NCI-H1417 treated with DMSO at 0.1 percent for 48 hours (cell line): Measurements from ENCODE around the gene KLHL17.

Experiments used
- DNase-seq: peaks from one replicate; lab custom pipeline; 2025; lab: John Stamatoyannopoulos, UW

The KLHL17 gene

DNA sequence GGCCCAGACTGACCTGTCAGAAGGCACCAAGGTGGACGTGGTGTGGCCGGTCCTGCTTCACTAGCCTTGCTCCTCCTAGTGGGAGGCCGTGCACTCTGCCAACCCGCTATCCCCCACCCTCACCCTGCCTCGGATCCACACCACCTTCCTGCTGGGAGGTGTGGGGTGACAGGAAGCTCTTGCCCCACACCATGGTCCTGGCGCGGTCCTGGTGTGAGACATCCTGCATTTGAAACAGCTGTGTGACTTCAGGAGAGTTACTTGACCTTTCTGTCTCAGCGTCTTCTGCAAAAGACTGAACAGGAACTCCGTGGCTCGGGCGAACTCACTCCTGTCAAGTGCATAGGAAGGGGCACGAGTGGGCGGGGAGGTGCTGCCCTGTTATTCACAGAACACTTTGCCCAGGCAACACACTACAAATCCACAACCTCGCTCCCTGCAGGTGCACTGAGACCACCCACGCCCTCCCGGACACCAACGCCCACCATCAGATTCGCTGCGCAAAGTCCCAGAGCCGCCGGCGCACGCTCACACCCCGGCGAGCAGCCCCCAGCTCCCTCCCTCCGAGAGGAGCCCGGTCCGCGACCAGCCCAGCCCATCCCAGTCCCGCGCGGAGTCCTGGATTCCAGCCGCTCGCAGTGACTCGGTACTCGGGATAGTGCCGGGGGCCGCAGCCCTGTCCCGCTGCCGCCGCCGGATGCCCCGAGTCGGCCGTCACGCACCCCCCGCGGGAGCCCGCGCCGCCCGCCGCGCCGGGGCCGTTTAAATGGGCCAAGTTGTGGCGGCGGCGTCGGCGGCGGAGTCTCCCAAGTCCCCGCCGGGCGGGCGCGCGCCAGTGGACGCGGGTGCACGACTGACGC lies 37.0 kb upstream of the KLHL17 start, which contains the start of gene SAMD11:
Gene SAMD11, plus strand, starts transcription at position 793 of the 860 bp plus-strand sequence. CDS start 509 bp downstream, outside the sequence.
- no peak for DNase-seq

DNA sequence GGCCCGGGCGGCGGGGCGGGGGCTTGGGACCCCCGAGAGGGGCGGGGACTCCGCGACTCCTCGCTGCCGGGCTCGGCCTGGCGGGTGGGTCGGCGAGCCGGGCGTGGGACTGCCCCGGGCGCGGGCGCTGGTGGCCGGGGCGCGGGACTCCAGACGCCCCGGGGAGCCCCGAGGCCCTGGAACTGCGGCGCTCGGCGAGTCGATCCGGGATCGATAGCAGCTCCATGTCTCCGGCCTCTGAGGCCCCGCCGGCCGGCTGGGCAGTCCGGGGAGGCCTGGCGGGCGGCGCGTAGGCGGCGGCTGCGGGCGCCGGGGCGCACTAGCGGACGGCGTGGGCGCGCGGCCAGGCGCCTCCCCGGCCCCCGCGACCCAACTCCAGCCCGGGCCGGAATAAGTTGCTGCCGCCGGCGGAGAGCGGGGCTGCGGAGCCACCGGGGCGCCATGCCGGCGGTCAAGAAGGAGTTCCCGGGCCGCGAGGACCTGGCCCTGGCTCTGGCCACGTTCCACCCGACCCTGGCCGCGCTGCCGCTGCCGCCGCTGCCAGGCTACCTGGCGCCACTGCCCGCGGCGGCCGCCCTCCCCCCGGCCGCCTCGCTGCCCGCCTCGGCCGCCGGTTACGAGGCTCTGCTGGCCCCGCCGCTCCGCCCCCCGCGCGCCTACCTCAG lies 36.3 kb upstream of the KLHL17 start:
- DNase-seq: no peak

DNA sequence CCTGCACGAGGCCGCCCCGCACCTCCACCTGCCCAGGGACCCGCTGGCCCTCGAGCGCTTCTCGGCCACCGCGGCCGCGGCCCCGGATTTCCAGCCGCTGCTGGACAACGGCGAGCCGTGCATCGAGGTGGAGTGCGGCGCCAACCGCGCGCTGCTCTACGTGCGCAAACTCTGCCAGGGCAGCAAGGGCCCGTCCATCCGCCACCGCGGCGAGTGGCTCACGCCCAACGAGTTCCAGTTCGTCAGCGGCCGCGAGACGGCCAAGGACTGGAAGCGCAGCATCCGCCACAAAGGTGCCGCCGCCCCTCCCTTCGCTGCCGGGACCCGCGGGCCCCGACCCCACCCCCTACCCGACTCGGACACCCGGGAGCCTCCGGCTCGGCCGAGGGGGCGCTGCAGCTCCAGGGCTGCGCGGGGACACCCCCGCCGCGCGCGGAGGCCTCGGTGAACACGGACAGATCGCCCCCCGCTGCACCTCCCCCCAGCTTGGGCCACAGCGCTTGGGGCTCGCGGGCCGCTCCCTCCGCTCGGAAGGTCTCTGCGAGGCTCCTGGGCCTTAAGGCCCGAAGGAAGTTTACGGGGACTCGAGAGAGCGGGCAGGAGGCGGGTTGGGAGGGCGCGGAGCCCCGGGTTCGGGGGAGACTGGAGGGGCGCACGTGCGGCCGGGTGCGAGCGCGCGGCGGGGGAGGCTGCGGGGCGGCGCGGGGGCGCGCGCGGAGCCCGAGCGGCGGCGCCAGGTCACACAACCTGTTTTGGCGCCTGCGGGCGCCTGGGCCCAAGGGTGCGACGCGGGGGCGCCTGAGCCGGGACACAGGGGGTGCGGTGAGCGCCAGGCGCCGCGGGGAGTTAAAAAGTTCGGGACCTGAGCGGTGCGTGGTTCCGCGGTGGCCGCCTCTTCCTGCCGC lies 35.5 kb upstream of the KLHL17 start:
- DNase-seq: no peak

DNA sequence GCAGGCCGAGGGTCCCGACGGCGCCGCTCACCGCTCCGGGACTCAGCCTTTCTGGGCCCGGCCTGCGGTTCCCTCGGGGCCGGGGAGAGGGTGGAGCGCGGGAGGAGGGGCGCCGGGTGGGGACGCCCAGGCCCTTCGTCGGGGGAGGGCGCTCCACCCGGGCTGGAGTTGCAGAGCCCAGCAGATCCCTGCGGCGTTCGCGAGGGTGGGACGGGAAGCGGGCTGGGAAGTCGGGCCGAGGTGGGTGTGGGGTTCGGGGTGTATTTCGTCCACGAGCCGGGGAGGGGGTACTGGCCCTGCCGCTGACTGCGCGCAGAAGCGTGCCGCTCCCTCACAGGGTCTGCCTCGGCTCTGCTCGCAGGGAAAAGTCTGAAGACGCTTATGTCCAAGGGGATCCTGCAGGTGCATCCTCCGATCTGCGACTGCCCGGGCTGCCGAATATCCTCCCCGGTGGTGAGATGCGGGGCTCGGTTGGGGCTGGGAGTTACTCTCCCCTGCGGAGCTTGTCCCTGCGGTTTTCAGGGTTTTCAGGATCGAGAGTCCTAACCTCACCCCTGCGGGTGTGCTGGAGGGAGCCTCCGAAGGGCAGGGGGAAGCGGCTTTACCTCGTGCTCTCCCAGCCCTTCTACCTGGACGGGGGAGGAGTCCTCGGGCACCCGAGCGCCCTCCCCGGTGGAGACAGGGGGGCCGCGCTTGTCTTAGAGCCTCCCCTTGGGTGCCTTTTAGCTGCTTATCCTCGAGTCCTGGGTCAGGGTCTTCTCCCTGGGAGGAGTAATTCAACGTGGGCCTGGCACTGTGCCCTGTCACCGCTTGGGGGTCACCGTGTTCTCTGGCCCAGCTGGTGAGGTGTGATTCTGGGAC lies 34.6 kb upstream of the KLHL17 start:
- no peak for DNase-seq

DNA sequence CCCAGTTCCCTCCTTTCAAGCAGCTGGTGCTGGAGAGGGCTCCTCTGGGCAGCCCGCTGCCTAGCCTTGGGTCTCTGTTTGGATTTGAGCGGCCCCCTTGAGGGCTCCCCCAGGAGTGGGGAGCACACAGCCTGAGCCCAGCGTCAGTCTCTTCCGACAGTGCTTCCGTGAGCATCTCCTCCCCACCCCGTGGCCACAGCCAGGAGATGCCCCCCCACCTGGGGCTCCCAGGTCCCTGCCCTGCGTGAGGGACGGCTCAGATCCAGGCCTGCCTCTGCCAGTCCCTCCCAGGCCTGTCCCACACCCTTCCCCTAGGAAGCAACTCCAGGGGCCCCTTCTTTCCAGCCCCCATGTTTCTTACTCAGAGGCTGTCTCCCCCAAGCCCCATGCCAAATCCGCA lies 33.1 kb upstream of the KLHL17 start:
- DNase-seq: no peak

DNA sequence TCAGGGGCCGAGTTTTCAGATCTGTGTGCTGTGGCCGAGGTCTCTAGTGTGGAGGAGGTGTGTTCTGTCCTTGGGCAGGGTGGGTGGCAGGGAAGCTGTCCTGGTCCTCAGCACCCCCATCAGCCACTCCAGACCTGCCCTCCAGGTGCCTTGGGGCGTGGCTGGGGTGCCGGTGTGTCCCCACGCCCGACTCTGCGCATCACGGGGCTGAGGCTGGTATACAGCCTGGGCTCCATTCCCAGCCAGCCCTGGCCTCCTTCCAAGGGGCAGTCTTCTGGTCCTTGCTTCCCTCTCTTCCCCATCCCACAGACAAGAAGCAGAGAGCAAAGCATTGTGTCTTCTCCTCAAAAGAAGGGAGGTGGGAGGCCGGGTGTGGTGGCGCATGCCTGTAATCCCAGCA lies 32.6 kb upstream of the KLHL17 start:
- no peak for DNase-seq

DNA sequence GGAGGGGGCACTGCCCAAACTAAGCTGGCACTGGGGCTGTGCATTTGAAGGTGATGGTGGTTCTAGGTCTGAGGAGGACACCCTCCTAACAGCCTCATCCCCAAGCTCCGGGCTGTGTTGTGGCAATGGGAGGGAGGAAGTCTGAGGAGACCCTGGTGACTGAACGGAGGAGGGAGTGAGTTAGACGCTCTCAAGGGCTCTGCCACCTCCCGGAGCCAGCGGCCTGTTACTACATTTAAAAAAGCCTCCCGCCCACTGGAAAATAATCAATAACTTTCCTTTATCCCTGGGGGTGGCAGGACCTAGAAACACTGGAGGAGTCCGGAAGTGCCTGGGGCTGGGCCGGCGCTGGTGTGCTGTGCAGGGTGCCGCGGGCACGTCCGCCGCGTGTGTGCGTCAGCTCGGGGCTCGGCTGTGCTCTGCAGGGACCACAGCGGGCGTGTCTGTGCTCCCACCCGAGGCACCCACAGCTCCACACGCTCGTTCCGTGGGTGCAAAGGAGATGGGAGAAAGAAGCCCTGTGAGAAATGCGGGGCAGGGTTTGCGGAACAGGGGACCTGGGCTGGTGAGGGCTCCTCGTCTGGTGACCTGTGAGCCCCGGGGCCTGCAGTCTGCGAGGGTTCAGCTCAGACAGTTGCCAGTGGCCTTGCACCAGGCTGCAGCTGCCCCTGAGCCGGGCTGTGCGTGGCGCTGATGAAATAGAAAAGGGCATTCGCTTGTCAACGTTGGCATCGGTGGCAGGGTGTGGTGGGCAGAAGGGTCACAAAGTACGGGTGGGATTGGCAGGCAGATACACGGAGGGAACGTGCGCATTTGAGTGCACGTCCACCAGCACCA lies 31.3 kb upstream of the KLHL17 start:
- no peak for DNase-seq

DNA sequence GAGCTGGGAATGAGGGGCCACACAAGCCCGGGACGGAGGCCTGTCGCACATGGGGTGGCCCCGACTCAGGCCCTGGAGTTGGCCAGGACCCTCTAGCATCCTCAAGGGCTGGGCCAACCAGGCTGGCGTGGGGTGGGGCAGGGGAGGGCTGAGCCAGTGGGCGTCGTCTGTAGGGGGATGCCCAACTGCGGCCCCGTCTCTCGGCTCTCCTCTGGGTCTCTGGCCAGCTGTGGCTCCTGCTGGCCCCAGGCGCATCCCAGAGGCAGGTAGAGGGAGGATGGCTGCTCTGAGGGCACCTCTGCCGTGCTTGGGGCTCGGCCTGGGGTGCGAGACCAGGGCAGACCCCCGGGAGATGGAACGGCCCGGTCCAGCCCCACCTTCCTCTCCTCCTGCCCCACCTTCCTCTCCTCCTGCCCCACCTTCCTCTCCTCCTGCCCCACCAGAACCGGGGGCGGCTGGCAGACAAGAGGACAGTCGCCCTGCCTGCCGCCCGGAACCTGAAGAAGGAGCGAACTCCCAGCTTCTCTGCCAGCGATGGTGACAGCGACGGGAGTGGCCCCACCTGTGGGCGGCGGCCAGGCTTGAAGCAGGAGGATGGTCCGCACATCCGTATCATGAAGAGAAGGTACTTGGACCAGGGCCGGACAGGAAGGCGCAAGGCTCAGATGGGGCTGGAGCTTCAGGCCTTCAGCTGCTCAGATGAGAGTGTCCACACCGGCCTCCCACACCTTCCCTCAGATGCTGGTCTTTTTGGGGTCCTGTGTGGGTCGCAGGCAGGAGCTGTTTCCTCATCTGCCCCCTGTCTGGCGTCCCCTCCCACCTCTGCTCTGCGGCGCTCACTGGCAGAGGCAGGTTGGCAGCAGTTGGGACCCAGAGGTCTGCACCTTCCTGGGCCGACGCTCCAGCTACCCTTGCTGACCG lies 30.4 kb upstream of the KLHL17 start:
- no peak for DNase-seq

DNA sequence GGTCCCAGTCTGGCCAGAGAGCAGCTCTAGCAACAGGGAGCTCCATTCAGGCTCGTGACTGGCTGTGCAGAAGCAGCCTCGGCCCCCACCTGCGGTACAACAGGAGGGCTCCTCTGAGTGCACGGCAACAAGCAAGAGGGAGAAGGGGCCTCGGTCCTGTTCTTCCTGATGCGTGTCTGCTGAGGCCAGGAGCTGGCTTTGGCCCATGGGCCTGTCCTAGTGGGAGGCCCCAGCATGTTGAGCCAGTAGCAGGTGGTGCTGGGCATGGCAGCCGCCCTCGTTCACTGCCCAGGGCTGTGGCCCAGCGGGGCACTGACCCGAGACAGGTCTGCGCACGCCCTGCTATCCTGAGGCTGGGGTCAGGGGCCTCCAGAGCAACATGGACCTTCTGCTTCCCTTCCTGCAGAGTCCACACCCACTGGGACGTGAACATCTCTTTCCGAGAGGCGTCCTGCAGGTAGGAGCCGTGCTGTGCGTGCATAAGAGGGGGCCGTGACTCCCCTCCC lies 29.7 kb upstream of the KLHL17 start:
- no peak for DNase-seq

DNA sequence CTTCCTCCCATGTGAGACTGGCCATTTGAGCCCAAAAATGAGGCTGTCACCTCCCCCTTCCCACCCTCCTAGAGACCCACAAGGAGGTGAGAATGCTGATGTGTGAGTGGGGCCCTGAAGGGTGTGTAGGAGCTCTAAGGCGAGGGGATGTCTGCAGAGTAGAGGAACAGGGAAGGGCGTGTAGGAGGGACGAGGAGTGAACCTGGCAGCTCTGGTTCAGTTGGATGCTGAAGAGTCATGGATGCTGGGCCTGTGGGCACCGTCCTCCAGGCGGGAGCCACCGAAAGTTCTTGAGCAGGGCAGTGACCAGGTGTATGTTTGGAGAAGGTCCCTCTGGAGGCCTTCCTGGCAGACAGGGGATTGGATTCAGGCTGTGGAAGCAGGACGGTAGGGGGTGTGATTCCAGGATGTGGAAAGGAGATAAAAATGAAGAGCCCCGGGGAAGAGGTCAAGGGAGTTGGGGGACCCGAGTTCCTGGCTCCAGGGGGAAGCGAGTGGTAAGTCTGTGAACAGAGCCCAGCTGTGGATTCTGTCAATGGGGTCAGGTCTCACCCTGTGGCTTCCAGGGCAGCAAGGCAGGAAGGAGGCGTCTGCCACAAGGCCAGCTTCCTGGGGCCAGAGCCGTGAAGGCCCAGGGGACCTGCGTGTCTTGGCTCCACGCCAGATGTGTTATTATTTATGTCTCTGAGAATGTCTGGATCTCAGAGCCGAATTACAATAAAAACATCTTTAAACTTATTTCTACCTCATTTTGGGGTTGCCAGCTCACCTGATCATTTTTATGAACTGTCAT lies 28.8 kb upstream of the KLHL17 start:
- DNase-seq: no peak

DNA sequence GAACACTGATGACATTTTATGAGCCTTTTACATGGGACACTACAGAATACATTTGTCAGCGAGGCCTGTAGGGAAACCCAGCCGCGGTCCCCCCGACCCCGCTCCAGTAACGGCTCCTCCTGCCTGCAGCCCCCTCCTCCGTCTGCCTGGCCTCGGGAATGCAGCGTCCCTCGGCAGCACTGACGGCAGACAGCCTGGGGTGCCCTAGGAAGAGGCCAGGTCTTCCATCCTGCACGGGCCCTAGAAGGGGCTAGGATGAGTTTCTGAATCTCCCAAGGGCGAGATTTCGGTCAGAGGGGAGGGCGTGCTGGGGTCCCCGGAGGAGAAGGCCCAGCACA lies 28.2 kb upstream of the KLHL17 start:
- DNase-seq: no peak

DNA sequence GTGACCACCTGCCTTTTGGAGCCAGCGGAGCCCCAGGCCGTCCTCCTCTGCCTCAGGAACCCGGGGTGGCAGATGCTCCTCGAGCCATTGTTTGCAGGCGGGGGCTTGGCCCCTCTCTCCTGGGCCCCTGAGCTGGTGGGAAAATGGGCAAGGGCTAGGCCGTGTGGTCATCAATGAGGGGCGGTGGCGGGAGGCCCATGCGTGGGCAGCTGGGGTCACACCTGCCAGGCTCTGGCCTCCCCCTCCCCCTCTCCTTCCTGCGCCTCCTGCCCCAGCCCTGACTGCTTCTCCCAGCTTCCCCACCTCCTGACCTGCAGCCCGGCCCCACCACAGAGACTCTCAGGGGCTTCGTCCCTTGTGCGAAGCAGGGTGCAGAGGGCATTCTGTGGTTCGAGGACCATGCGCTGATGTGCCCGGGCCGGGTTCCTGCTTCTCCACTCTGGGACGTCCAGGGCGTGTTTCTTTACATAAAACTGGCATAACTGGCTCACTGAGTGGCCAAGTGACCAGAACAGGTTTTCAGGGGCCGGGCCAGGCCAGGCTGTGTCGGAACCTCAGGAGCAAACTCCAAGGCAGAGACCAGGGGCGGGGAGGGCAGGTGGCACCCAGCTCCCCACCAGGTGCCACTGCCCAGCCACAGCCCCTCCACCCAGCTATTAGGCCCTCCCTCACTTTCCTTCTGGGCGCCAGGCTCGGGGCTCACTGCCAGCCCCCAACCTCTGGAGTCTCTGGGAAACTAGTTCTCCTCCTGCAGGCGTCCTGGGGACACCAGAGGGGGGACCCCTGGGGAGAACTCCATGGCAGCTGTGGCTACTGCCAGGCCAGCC lies 27.4 kb upstream of the KLHL17 start:
- no peak for DNase-seq

DNA sequence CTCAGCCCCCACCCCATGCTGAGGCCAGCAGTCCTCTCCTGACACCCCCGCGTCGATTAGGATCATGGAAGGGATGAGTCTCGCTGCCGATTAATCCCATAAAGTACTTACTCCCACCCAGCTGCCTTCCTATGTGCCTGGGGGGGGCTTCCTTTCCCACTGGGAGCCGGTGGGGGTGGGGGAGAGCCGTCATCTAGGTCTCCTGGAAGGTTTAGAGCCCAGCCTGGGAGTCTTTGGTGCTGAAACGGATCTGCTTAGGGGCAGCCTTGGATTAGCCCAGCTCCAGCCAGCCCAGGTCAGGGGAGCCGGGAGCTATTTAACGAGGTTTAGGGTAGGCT lies 26.8 kb upstream of the KLHL17 start:
- DNase-seq: no peak

DNA sequence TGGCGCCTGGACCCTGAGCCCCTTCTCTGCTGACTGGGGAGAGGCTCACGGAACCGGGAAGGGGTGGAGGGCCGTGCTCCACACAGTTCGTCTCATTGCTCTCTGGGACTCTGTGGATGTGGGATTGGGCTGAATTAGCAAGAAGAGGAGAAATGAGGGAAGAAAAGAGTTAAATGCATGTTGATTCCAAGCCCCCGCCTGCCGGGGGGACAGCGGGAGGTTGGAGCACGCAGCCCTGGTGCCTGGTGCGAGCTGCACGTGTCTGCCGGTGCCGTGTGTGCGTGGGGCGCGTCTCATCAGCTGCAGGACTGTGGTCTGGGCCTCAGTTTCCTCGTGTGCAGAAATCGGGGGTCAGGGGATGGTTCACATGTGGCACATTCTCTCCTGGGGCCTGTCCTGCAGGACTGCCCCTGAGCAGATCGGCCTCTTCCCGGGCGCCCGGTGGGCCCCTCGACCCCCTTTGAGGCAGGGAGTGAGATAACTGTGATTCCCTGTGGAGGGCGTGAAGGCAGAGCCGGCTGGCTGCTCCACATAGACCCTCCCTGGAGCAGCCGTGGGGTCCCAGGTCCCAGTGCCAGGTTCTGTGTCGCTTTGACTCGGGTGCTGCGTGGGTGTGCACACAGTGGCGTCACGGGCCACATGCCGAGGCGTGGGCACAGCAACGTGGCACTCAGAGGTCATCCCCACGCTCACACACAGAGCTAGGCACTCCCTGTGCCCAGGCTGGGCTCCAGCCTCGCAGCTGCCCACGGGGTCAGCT lies 25.2 kb upstream of the KLHL17 start:
- no peak for DNase-seq

DNA sequence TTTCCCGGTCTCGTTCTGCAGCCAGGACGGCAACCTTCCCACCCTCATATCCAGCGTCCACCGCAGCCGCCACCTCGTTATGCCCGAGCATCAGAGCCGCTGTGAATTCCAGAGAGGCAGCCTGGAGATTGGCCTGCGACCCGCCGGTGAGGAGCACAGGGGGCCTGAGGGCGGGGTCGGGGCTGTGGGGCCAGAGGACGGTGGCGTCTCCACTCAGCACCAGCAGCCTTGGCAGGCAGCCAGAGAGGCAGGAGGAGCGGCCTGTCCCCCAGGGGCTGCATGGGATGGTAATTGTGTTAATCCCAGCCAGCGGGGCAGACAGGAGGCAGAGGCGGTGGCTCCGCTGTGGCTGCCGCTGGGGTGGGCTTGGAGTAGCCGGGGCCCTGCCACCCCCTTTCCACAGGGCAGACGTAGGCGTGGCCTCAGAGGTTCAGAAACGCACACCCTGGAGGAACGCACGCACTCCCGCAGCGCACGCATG lies 24.6 kb upstream of the KLHL17 start:
- peak; percentile 52 for DNase-seq

DNA sequence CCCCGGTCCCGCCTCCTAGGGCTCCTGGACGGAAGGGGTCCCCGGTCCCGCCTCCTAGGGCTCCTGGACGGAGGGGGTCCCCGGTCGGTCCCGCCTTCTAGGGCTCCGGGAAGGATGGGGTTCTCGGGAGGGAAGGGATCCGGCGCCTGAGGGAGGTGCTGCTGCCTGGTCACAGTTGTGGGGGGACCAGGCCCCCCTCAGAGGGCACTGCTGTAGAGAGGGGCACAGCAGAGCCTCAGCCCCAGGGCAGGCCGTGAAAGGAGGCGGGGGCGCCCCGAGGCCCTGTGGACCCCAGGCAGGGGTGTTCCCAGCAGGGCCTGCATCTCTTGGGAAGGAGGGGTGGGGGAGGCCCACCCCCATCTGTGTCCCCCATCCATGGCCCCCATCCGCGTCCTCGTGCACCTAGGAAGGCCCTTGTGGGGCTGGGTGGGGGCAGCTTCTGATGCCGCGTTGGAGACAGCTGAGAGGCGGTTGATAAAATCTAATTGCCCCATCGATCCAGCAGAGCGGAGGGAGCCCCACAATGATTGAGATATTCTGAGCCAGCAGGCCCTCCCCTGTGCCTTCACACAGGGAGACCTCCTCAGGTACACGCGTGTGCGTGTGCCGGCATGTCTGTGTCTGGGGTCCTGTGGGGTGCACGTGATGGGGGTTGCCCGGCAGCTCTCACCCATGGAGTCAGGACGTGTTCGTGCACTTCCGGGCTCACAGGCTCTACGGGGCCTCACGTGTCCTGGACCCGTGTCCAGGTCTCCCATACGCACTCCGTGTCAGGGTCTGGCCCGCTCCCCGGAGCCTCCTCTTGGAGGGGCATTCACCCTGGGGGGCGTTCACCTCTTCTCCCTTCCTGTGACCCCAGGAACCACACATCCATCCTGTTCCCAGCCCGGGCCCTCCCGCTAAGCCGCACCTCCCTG lies 23.8 kb upstream of the KLHL17 start:
- DNase-seq: no peak
